NCI-H1417 (cell line): ENCODE measurements around the gene H1-8.

ENCODE experiments used
- DNase-seq, 3 experiments: peaks; one replicate each; lab custom pipeline; 2025; lab: John Stamatoyannopoulos, UW

Gene H1-8

DNA sequence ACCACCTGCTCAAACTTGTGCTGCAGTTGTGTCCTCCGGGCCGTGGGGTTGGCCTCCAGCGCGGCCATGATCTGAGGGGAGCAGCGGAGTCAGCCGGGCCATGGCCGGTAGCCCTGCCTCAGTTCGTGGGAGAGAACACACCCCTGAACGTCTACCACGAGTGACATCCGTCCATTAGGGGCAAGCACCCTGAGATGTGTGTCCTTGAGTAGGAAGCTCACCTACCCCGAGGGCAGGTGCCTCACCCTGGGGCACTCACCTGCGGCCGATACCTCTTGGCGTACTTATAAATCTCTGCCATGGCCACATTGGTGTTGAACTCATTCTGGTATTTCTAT, 13.4 kb downstream of the H1-8 start:
- no peak for DNase-seq

DNA sequence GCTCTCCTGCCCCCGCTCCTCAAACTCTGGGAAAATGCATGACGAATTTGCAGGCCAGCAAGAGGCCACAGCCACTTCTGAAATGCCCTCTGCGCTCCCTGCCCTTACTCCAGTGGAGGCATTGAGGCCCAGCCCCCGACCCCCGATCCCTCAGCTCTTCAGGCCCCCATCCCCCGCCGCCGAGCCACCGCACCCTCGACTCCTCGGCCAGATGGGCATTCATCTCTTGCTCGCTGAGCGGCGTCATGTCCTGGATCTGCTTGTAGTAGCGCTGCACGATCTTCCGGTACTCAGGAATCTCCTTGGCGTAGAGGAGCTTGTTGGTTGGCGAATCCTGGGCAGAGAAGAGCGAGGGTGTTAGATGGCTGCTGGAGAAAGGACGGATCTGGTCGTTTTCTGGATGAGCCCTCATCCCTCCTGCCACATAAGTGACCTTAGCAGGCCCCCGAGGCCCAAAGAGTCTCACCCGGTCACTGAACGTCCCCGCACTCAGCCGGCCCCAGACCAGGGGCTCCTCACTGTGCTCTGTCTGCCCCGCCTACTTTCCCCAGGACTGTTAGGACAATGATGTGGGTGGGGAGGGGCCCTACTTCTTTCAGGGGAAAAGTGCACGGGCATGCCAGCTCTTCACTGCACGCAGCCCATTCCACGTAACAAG, 14.0 kb downstream of the H1-8 start:
- no peak for DNase-seq

- DNase-seq, result no peak
Observed at GRCh38 chr3:129557548-129557894, 14.5 kb downstream of the H1-8 start.

GRCh38 chr3:129558081-129558771, 15.3 kb downstream of the H1-8 start:
- DNase-seq, result no peak

- DNase-seq, result peak in 2 of 3 experiments; percentile 47 to 73
Observed at GRCh38 chr3:129558772-129559564, 16.0 kb downstream of the H1-8 start.

GRCh38 chr3:129559565-129560079, 16.6 kb downstream of the H1-8 start:
- no peak for DNase-seq

DNA sequence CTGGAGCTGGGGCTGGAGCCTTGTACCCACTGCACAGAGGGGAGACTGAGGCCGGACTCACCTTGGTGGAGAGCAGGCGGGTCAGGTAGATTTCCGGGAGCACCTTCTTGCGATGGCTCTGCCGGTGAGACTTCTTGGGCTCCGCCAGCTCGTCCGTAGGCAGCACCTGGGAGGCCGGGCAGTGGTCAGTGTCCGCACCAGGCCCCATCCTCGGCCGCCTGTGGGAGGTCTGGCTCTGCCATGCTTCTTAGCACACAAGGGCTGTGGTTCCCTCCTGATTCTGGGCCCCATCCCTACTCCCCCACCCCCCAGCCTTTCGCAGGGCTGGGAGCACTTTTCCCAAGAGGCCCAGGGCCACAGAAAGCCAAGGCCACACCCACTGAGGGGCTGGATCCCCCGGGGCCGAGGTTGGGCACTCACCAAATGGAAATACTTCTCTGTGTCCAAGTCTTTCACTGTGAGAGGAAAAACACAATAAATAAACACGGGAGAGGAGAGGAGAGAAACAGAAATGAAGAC, 17.4 kb downstream of the H1-8 start:
- no peak for DNase-seq

DNA sequence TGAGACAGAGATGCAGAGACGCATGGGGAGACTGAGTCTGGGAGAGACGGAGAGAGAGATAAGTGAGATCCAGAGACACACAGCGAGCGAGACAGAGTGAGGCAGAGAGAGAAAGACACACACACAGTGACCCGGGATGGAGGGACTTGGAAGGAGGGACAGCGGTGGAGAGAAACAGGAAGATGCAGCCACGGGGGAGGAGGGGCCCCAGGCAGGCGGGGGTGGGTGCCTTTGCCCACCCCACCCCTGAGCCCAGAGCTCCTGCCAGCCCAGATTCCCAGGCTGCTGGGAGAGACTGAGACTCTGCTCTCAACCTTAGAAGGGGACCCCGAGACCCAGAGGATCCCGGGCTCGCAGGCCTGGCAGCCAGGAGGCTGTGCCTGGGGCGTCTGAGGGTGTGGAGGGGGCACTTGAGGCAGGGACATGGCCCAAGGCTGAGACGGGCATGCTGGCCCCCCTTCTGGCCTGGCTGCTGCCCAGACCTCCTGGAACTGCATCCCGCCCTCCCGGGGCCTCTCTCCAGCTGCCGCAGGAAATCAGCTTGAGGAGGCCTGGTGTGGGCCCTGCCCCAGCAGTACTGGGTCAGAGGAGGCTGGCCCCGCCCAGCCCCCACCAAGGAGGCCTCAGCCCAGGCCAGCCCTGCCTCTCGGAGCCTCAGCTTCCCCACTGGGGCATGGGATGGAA, 18.1 kb downstream of the H1-8 start:
- peak in 2 of 3 experiments; percentile 28 to 42 for DNase-seq

- no peak for DNase-seq
Observed at GRCh38 chr3:129561619-129562248, 18.8 kb downstream of the H1-8 start.

GRCh38 chr3:129562803-129563202, 19.8 kb downstream of the H1-8 start:
- DNase-seq, result no peak

GRCh38 chr3:129563332-129563731, 20.4 kb downstream of the H1-8 start:
- DNase-seq, result no peak

DNA sequence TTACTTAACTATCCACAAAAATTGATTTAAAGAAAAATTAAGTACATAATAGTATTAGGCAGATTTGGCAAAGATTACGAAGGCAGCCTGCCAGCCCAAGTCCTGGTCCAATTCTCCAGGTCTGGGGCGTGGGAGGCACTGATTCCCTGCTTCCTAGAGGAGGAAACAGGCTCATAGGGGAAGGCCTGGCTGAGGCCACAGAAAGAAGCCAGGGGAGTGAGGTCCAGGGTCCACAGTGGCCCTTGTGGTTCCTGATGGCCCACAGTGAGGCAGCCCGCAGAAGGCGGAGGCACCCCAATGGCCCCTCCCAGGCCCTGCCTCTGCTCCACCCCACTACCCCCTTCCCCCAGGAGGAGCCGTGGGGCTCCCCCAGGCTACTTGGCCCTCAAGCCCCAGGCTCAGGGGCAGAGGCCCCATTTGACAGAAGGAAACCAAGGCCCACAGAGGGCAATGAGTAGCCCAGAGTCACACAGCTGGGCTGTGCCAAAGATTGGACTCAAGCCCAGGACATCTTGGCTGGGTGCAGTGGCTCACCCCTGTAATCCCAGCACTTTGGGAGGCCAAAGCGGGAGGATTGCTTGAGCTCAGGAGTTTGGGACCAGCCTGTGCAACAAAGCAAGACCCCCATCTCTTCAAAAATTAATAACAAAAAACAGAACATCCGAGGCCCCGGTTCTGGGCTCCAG, 21.0 kb downstream of the H1-8 start:
- no peak for DNase-seq

GRCh38 chr3:129564981-129565644, 22.1 kb downstream of the H1-8 start:
- DNase-seq, result no peak

DNA sequence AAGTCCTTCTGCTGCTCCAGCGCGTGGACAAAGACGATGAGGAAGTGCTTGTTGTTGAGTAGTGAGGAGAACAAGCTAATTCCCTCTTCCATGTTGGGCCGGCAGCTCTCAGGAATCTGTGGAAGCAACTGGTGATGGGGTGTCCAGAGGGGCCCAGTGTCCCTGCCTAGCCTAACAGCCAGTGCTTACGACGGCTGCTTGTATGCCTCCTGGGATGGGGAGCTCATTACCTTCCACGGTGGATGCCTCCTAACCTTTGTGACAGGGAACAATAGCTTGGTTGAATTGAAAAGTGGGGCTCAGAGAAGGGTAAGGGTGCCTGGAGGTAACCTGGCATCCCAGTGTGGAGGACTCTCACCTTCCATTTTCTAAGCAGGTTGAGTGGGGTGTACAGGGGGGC, 22.9 kb downstream of the H1-8 start:
- DNase-seq, result no peak

- DNase-seq, result no peak
Observed at GRCh38 chr3:129567176-129567705, 24.3 kb downstream of the H1-8 start.

- no peak for DNase-seq
Observed at GRCh38 chr3:129567939-129568338, 25.0 kb downstream of the H1-8 start.

- DNase-seq, result no peak
Observed at GRCh38 chr3:129569856-129570255, 26.9 kb downstream of the H1-8 start.

DNA sequence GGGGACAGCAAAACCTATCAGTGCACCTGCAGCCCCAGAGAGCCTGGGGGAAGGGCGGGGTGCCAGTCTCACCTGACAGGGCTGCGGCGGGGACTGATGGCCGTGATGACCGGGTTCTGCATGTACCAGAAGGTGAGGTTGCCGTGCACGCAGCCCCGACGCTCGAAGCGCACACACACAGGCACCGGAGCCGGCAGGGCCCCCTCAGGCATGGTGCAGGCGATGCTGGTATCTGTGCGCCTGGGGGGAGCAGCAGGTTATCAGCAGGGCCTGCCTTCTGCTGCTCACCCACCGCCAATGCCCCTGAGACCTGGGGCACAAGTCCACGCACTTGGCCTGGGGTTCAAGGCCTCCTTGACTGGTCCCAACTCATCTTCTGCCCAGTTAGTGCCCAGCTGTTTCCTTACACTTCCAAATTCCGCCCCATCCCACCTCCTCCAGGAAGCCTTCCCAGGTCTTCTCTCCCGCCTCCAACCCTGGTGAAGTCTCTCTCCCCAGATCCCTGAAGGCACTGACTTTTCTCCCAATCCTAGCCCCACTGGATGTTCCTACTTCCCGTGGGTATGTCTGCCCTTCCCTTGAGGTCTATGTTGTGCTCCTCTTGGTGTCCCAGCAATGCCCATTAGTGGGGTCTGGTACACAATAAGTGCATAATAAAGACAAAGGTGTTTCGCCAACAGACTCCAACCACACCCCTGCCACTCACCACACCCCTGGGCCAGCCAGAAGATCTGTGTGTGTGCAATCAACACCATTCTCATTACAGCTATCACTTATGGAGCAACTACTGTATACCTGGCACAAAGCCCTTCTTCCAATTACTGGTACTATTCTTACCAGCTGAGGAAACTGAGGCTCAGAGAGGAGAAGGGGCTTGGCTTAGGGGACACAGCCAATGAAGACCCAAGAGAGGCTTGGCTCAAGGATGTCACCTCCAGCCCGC, 28.9 kb downstream of the H1-8 start:
- DNase-seq, result no peak

DNA sequence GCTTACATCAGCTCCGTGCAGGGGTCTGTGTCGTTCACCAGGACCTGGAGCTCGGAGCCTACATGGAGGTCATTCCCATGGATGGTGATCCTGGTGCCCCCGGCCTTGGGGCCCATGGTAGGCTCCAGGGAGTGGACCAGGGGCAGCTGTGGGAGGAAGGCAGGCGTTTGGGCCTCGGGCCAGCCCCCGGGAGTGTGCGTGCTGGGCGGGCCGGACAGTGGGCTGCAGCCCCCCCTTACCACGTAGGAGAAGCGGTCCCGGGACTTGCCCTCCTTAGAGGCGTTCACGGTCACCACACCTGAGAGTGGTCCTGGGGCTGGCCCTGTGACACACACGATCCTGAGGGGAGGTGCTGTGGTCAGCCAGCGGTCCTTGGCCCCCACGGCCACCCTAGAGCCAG, 29.6 kb downstream of the H1-8 start:
- DNase-seq, result no peak
